Measurements from ENCODE around the gene CACNB1.

Gene CACNB1

GRCh38 chr17:39231591-39232551 is 34.4 kb upstream of the CACNB1 start:
- Mint-ChIP-seq H3K36me3 (ENCODE audit: low read depth) (no peaks in the 10 kb centered on the region), H3K27me3 (peaks cover 31% of the 10 kb centered on the region), H3K4me1 (ENCODE audit: low read depth) (peaks cover 9% of the 10 kb centered on the region), H3K4me3 (peak overlapping the region; percentile 32), H3K27ac (no peak overlapping the region), H3K9me3 (no peaks in the 10 kb centered on the region)

- peaks cover 12% of the 10 kb centered on the region for H3K4me1 Mint-ChIP-seq (ENCODE audit: low read depth)
- no peaks in the 10 kb centered on the region for H3K36me3 Mint-ChIP-seq (ENCODE audit: low read depth)
- peaks cover 34% of the 10 kb centered on the region for H3K27me3 Mint-ChIP-seq
- H3K27ac Mint-ChIP-seq, result no peak overlapping the region
- no peaks in the 10 kb centered on the region for H3K9me3 Mint-ChIP-seq
- no peak overlapping the region for H3K4me3 Mint-ChIP-seq
These were observed 33.7 kb upstream of the CACNB1 start for GRCh38 chr17:39231091-39231561.

- Mint-ChIP-seq H3K9me3 (no peaks in the 10 kb centered on the region), H3K4me3 (no peak overlapping the region), H3K4me1 (ENCODE audit: low read depth) (peaks cover 16% of the 10 kb centered on the region), H3K27me3 (peaks cover 38% of the 10 kb centered on the region), H3K27ac (no peak overlapping the region), H3K36me3 (ENCODE audit: low read depth) (no peaks in the 10 kb centered on the region)
These were observed 32.9 kb upstream of the CACNB1 start for GRCh38 chr17:39230361-39230760.

- Mint-ChIP-seq H3K27me3 (peaks cover 42% of the 10 kb centered on the region), H3K9me3 (no peaks in the 10 kb centered on the region), H3K4me1 (ENCODE audit: low read depth) (peaks cover 20% of the 10 kb centered on the region), H3K4me3 (no peak overlapping the region), H3K27ac (no peak overlapping the region), H3K36me3 (ENCODE audit: low read depth) (no peaks in the 10 kb centered on the region)
These were observed 31.9 kb upstream of the CACNB1 start for GRCh38 chr17:39229274-39229913.

- no peak overlapping the region for H3K27ac Mint-ChIP-seq
These were observed 30.0 kb upstream of the CACNB1 start for GRCh38 chr17:39227364-39227919.

GRCh38 chr17:39225959-39226683 is 28.7 kb upstream of the CACNB1 start:
- H3K4me1 Mint-ChIP-seq (ENCODE audit: low read depth), result peaks cover 11% of the 10 kb centered on the region
- peaks cover 42% of the 10 kb centered on the region for H3K27me3 Mint-ChIP-seq
- H3K27ac Mint-ChIP-seq, result no peak overlapping the region
- H3K4me3 Mint-ChIP-seq, result peak overlapping the region; percentile 80
- no peaks in the 10 kb centered on the region for H3K36me3 Mint-ChIP-seq (ENCODE audit: low read depth)
- no peaks in the 10 kb centered on the region for H3K9me3 Mint-ChIP-seq

More at GRCh38 chr17:39227364-39227919, 30.0 kb upstream of the CACNB1 start:
- Mint-ChIP-seq H3K27me3 (peaks cover 50% of the 10 kb centered on the region), H3K9me3 (no peaks in the 10 kb centered on the region), H3K36me3 (ENCODE audit: low read depth) (no peaks in the 10 kb centered on the region), H3K4me3 (no peak overlapping the region), H3K4me1 (ENCODE audit: low read depth) (peaks cover 20% of the 10 kb centered on the region)

GRCh38 chr17:39225308-39225958 is 28.0 kb upstream of the CACNB1 start, which contains the start of gene STAC2:
Gene STAC2, minus strand, starts transcription at chr17:39225945. Its CDS starts 443 bp downstream, at chr17:39225502.
- H3K27me3 Mint-ChIP-seq, result peaks cover 42% of the 10 kb centered on the region
- no peaks in the 10 kb centered on the region for H3K36me3 Mint-ChIP-seq (ENCODE audit: low read depth)
- H3K9me3 Mint-ChIP-seq, result no peaks in the 10 kb centered on the region
- H3K27ac Mint-ChIP-seq, result no peak within 1 kb of the TSS
- peaks cover 11% of the 10 kb centered on the region for H3K4me1 Mint-ChIP-seq (ENCODE audit: low read depth)
- peak within 1 kb of the TSS; percentile 80 for H3K4me3 Mint-ChIP-seq

GRCh38 chr17:39224778-39225307 is 27.4 kb upstream of the CACNB1 start:
- Mint-ChIP-seq H3K27ac (no peak overlapping the region), H3K9me3 (no peaks in the 10 kb centered on the region), H3K4me3 (peak overlapping the region; percentile 66), H3K4me1 (ENCODE audit: low read depth) (peaks cover 11% of the 10 kb centered on the region), H3K36me3 (ENCODE audit: low read depth) (no peaks in the 10 kb centered on the region), H3K27me3 (peaks cover 42% of the 10 kb centered on the region)

GRCh38 chr17:39223907-39224777 is 26.7 kb upstream of the CACNB1 start:
- H3K36me3 Mint-ChIP-seq (ENCODE audit: low read depth), result no peaks in the 10 kb centered on the region
- peaks cover 38% of the 10 kb centered on the region for H3K27me3 Mint-ChIP-seq
- H3K27ac Mint-ChIP-seq, result no peak overlapping the region
- H3K4me1 Mint-ChIP-seq (ENCODE audit: low read depth), result peaks cover 11% of the 10 kb centered on the region
- no peak overlapping the region for H3K4me3 Mint-ChIP-seq
- no peaks in the 10 kb centered on the region for H3K9me3 Mint-ChIP-seq

- Mint-ChIP-seq H3K36me3 (ENCODE audit: low read depth) (no peaks in the 10 kb centered on the region), H3K9me3 (no peaks in the 10 kb centered on the region), H3K27me3 (peaks cover 38% of the 10 kb centered on the region), H3K4me1 (ENCODE audit: low read depth) (peaks cover 11% of the 10 kb centered on the region), H3K4me3 (no peak overlapping the region), H3K27ac (no peak overlapping the region)
These were observed 25.7 kb upstream of the CACNB1 start for GRCh38 chr17:39222866-39223834.

- peaks cover 32% of the 10 kb centered on the region for H3K27me3 Mint-ChIP-seq
- H3K4me3 Mint-ChIP-seq, result no peak overlapping the region
- no peak overlapping the region for H3K27ac Mint-ChIP-seq
- H3K36me3 Mint-ChIP-seq (ENCODE audit: low read depth), result no peaks in the 10 kb centered on the region
- peaks cover 11% of the 10 kb centered on the region for H3K4me1 Mint-ChIP-seq (ENCODE audit: low read depth)
- H3K9me3 Mint-ChIP-seq, result no peaks in the 10 kb centered on the region
These were observed 24.7 kb upstream of the CACNB1 start for GRCh38 chr17:39222151-39222550.

- Mint-ChIP-seq H3K36me3 (ENCODE audit: low read depth) (no peaks in the 10 kb centered on the region), H3K27me3 (peaks cover 33% of the 10 kb centered on the region), H3K9me3 (no peaks in the 10 kb centered on the region), H3K27ac (no peak overlapping the region), H3K4me3 (no peak overlapping the region), H3K4me1 (ENCODE audit: low read depth) (peaks cover 11% of the 10 kb centered on the region)
These were observed 24.1 kb upstream of the CACNB1 start for GRCh38 chr17:39221572-39221971.

Measured in stimulated activated naive CD8-positive, alpha-beta T cell treated with anti-CD3 and anti-CD28 coated beads, Interleukin-15, Interleukin-2, amounts not matched to agents 100 ng/mL and 50 ng/mL, for 24 hours (primary cell).